WTC11 (cell line): Measurements from ENCODE around the gene HRH4. TPM values are rescaled to one million over a fixed set of nuclear protein-coding genes. Genes with fewer than 3 reads are reported as not detected.

Source experiments
- ATAC-seq: fragments of 200-7000 bp; cut with Tn5 transposase; 2 replicates; pipeline ENCODE4 v1.10.0; 2021; ENCODE audit warnings: mild to moderate bottlenecking, moderate library complexity
- CTCF ChIA-PET: fragments of 300-600 bp; sonication (Branson Sonifier 250); formaldehyde crosslinking; loops from one replicate; lab custom pipeline; 2021; ENCODE audit warnings: antibody characterized with exemption; lab: Charles Lee
- POLR2A ChIA-PET: fragments of 350-600 bp; sonication (Branson Sonifier 250); formaldehyde crosslinking; loops from one replicate; lab custom pipeline; 2021; ENCODE audit warnings: antibody characterized with exemption; lab: Charles Lee
- DNase-seq: peaks from one replicate; pipeline ENCODE4 v3.0.0; 2021; ENCODE audit warnings: low spot score
- H3K27ac Mint-ChIP-seq: 2 replicates; pipeline ENCODE4 v1.8.0; 2021; ENCODE audit warnings: mixed read lengths
- H3K27me3 Mint-ChIP-seq: 2 replicates; pipeline ENCODE4 v1.8.0; 2021; ENCODE audit warnings: low read depth, mild to moderate bottlenecking, moderate library complexity, mixed read lengths
- H3K36me3 Mint-ChIP-seq: 2 replicates; pipeline ENCODE4 v1.8.0; 2021; ENCODE audit warnings: mixed read lengths
- H3K4me1 Mint-ChIP-seq: 2 replicates; pipeline ENCODE4 v1.8.0; 2022; ENCODE audit warnings: mixed read lengths
- H3K4me3 Mint-ChIP-seq: 2 replicates; pipeline ENCODE4 v1.8.0; 2021; ENCODE audit warnings: mild to moderate bottlenecking, moderate library complexity, mixed read lengths
- H3K9me3 Mint-ChIP-seq: 2 replicates; pipeline ENCODE4 v1.8.0; 2021; ENCODE audit warnings: mixed read lengths
- CBFB ChIP-seq: sonication (generic); formaldehyde crosslinking; IDR thresholded peaks from 2 replicates; pipeline ENCODE4 v1.8.1; 2022; ENCODE audit warnings: mild to moderate bottlenecking, low read depth, missing genetic modification reagents
- FOXJ3 ChIP-seq: sonication (generic); formaldehyde crosslinking; IDR thresholded peaks from 2 replicates; pipeline ENCODE4 v1.9.0; 2021; ENCODE audit warnings: missing genetic modification reagents, mild to moderate bottlenecking, borderline replicate concordance
- SMAD3 ChIP-seq: sonication (generic); formaldehyde crosslinking; IDR thresholded peaks from 2 replicates; pipeline ENCODE4 v1.8.0; 2022; ENCODE audit warnings: missing genetic modification reagents, mild to moderate bottlenecking, borderline replicate concordance
- SP1 ChIP-seq: sonication (generic); formaldehyde crosslinking; conservative IDR thresholded peaks from 2 replicates; pipeline ENCODE4 v1.8.1; 2022; ENCODE audit warnings: missing genetic modification reagents
- ZNF263 ChIP-seq: sonication (generic); formaldehyde crosslinking; IDR thresholded peaks from 2 replicates; pipeline ENCODE4 v1.8.1; 2022; ENCODE audit warnings: low read depth, mild to moderate bottlenecking, moderate library complexity, missing genetic modification reagents
- total RNA-seq: library from RNA; stranded (reverse); gene quantifications from 3 replicates; pipeline ENCODE4 v1.2.3, GENCODE V29; 2021
- TF ChIP-seq, protein P1 (sequence below): sonication (generic); formaldehyde crosslinking; IDR thresholded peaks from 2 replicates; pipeline ENCODE4 v1.8.1; 2023; ENCODE audit warnings: mild to moderate bottlenecking, moderate library complexity, missing genetic modification reagents
- TF ChIP-seq, protein P2 (sequence below): sonication (generic); formaldehyde crosslinking; IDR thresholded peaks from 2 replicates; pipeline ENCODE4 v1.8.1; 2022; ENCODE audit warnings: low read depth, missing genetic modification reagents, borderline replicate concordance
- TF ChIP-seq, protein P3 (sequence below): sonication (generic); formaldehyde crosslinking; IDR thresholded peaks from 2 replicates; pipeline ENCODE4 v1.8.1; 2022; ENCODE audit warnings: missing genetic modification reagents, borderline replicate concordance
- TF ChIP-seq, protein P4 (sequence below): sonication (generic); formaldehyde crosslinking; IDR thresholded peaks from 2 replicates; pipeline ENCODE4 v1.8.0; 2022; ENCODE audit warnings: missing genetic modification reagents
- TF ChIP-seq, protein P5 (sequence below): sonication (generic); formaldehyde crosslinking; IDR thresholded peaks from 2 replicates; pipeline ENCODE4 v1.8.0; 2022; ENCODE audit warnings: mild to moderate bottlenecking, missing genetic modification reagents
- TF ChIP-seq, protein P6 (sequence below): sonication (generic); formaldehyde crosslinking; IDR thresholded peaks from 2 replicates; pipeline ENCODE4 v1.8.0; 2022; ENCODE audit warnings: mild to moderate bottlenecking, missing genetic modification reagents
- TF ChIP-seq, protein P7 (sequence below): fragments of 250-450 bp; sonication (Bioruptor Pico); IDR thresholded peaks from 2 replicates; pipeline ENCODE4 v1.9.0; 2021; ENCODE audit warnings: mild to moderate bottlenecking, borderline replicate concordance

The HRH4 gene
- total RNA-seq, 1 experiment from 2014 or later = not detected

DNA sequence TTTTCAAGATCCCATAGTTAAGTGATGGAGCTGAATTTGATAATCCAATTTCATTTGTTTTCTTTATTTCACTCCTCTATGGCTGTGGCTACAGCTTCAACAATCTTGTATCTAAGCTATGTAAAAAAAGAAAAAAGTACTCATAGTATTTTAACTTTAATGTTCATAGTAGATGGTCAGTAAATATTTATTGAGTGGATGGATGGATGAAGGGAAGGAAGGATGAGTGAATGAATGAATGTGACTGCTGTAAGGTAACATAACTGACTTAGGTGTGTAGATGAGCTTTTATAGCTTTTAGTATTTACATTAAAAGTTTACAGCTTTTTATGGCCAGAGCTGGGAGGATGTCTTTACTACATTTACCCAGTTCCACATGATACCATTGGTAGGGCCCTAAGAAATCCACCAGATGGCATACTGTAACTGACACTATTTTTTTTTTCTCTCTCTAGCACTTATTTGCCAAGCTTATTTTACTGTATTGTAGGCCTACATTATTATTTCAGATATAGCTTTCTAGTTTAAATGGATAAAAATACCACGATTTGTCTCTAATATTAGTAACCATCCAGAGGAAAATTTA is 13.4 kb upstream of the HRH4 start:
- DNase-seq (no peak), ATAC-seq (no peak)
- H3K4me3 Mint-ChIP-seq = no peak overlapping the region
- TF ChIP-seq, protein P1, sequence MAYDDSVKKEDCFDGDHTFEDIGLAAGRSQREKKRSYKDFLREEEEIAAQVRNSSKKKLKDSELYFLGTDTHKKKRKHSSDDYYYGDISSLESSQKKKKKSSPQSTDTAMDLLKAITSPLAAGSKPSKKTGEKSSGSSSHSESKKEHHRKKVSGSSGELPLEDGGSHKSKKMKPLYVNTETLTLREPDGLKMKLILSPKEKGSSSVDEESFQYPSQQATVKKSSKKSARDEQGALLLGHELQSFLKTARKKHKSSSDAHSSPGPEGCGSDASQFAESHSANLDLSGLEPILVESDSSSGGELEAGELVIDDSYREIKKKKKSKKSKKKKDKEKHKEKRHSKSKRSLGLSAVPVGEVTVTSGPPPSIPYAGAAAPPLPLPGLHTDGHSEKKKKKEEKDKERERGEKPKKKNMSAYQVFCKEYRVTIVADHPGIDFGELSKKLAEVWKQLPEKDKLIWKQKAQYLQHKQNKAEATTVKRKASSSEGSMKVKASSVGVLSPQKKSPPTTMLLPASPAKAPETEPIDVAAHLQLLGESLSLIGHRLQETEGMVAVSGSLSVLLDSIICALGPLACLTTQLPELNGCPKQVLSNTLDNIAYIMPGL (CRISPR knock-in tag) = no peak
- TF ChIP-seq, protein P2, sequence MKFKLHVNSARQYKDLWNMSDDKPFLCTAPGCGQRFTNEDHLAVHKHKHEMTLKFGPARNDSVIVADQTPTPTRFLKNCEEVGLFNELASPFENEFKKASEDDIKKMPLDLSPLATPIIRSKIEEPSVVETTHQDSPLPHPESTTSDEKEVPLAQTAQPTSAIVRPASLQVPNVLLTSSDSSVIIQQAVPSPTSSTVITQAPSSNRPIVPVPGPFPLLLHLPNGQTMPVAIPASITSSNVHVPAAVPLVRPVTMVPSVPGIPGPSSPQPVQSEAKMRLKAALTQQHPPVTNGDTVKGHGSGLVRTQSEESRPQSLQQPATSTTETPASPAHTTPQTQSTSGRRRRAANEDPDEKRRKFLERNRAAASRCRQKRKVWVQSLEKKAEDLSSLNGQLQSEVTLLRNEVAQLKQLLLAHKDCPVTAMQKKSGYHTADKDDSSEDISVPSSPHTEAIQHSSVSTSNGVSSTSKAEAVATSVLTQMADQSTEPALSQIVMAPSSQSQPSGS (CRISPR knock-in tag) = no peak
- TF ChIP-seq ZNF263 (CRISPR knock-in tag) (no peak), FOXJ3 (CRISPR knock-in tag) (no peak)
- TF ChIP-seq, protein P3, sequence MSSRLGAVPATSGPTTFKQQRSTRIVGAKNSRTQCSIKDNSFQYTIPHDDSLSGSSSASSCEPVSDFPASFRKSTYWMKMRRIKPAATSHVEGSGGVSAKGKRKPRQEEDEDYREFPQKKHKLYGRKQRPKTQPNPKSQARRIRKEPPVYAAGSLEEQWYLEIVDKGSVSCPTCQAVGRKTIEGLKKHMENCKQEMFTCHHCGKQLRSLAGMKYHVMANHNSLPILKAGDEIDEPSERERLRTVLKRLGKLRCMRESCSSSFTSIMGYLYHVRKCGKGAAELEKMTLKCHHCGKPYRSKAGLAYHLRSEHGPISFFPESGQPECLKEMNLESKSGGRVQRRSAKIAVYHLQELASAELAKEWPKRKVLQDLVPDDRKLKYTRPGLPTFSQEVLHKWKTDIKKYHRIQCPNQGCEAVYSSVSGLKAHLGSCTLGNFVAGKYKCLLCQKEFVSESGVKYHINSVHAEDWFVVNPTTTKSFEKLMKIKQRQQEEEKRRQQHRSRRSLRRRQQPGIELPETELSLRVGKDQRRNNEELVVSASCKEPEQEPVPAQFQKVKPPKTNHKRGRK = no peak
- no peaks in the 10 kb centered on the region for H3K4me1 Mint-ChIP-seq
- no peak overlapping the region for H3K27ac Mint-ChIP-seq
- ChIA-PET POLR2A (no interaction called here), CTCF (interaction anchor here (0.5 to 2.1 kb wide), 13 partner anchors 11 to 863 kb away, joined by 3 to 21 read pairs (median 4); no protein-coding TSS in a partner anchor)
- H3K36me3 Mint-ChIP-seq = peaks cover 45% of the 10 kb centered on the region
- no peaks in the 10 kb centered on the region for H3K9me3 Mint-ChIP-seq
- no peaks in the 10 kb centered on the region for H3K27me3 Mint-ChIP-seq

DNA sequence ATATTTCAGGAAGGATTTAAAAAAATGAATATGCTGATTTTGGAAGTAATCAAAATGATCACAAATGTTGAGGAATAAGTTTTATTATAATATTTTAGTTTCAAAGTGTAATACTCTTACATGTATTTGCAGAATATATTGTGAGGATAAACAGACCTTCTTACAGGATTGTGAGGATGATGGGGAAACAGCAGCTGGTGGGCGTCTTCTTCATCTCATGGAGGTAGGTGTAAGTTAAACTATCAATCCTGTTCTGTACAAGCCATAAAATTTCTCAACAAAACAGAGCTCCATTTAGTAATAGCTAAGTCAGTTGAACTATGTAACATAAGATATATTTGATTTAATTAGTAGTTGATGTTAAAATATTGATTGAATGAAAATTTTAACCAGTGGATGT is 12.5 kb upstream of the HRH4 start:
- Mint-ChIP-seq H3K36me3 (peaks cover 45% of the 10 kb centered on the region), H3K27me3 (no peaks in the 10 kb centered on the region), H3K27ac (no peak overlapping the region), H3K9me3 (no peaks in the 10 kb centered on the region), H3K4me3 (no peak overlapping the region), H3K4me1 (no peaks in the 10 kb centered on the region)
- TF ChIP-seq, protein P4, sequence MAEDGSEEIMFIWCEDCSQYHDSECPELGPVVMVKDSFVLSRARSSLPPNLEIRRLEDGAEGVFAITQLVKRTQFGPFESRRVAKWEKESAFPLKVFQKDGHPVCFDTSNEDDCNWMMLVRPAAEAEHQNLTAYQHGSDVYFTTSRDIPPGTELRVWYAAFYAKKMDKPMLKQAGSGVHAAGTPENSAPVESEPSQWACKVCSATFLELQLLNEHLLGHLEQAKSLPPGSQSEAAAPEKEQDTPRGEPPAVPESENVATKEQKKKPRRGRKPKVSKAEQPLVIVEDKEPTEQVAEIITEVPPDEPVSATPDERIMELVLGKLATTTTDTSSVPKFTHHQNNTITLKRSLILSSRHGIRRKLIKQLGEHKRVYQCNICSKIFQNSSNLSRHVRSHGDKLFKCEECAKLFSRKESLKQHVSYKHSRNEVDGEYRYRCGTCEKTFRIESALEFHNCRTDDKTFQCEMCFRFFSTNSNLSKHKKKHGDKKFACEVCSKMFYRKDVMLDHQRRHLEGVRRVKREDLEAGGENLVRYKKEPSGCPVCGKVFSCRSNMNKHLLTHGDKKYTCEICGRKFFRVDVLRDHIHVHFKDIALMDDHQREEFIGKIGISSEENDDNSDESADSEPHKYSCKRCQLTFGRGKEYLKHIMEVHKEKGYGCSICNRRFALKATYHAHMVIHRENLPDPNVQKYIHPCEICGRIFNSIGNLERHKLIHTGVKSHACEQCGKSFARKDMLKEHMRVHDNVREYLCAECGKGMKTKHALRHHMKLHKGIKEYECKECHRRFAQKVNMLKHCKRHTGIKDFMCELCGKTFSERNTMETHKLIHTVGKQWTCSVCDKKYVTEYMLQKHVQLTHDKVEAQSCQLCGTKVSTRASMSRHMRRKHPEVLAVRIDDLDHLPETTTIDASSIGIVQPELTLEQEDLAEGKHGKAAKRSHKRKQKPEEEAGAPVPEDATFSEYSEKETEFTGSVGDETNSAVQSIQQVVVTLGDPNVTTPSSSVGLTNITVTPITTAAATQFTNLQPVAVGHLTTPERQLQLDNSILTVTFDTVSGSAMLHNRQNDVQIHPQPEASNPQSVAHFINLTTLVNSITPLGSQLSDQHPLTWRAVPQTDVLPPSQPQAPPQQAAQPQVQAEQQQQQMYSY (CRISPR knock-in tag) = no peak
- TF ChIP-seq, protein P5, sequence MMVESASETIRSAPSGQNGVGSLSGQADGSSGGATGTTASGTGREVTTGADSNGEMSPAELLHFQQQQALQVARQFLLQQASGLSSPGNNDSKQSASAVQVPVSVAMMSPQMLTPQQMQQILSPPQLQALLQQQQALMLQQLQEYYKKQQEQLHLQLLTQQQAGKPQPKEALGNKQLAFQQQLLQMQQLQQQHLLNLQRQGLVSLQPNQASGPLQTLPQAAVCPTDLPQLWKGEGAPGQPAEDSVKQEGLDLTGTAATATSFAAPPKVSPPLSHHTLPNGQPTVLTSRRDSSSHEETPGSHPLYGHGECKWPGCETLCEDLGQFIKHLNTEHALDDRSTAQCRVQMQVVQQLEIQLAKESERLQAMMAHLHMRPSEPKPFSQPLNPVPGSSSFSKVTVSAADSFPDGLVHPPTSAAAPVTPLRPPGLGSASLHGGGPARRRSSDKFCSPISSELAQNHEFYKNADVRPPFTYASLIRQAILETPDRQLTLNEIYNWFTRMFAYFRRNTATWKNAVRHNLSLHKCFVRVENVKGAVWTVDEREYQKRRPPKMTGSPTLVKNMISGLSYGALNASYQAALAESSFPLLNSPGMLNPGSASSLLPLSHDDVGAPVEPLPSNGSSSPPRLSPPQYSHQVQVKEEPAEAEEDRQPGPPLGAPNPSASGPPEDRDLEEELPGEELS (CRISPR knock-in tag) = no peak
- ChIA-PET POLR2A (interaction anchor here (1.0 kb wide), 1 partner anchor 246 kb away, joined by 3 read pairs; no protein-coding TSS in a partner anchor), CTCF (interaction anchor here (1.1 to 2.1 kb wide), 2 partner anchors 41 to 88 kb away, joined by 6 to 21 read pairs; no protein-coding TSS in a partner anchor)
- ATAC-seq (no peak), DNase-seq (no peak)

DNA sequence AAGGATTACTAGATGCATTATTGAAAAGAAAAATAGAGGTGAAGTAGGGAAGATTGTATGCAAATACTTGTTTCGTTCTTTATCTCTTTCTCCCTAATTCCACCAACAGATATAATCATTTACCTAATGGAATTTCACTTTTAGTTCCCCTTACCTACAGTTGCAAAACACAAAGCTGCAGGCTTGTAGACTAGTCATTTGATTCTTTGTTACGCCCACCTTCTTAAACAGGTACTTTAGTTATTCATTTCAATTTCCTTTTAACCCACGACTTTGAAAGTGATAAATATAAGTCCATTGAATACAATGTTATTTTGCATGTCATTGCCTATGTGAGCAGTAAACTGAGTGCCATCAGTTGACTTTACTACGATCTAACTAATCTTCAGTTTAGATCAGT is 3.9 kb upstream of the HRH4 start:
- ATAC-seq = no peak
- POLR2A ChIA-PET = no interaction called here
- TF ChIP-seq CBFB (no peak), SP1 (CRISPR knock-in tag) (no peak), SMAD3 (CRISPR knock-in tag) (no peak)
- TF ChIP-seq, protein P2 (CRISPR knock-in tag) = no peak
- TF ChIP-seq, protein P6, sequence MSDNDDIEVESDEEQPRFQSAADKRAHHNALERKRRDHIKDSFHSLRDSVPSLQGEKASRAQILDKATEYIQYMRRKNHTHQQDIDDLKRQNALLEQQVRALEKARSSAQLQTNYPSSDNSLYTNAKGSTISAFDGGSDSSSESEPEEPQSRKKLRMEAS = no peak
- TF ChIP-seq, protein P7, sequence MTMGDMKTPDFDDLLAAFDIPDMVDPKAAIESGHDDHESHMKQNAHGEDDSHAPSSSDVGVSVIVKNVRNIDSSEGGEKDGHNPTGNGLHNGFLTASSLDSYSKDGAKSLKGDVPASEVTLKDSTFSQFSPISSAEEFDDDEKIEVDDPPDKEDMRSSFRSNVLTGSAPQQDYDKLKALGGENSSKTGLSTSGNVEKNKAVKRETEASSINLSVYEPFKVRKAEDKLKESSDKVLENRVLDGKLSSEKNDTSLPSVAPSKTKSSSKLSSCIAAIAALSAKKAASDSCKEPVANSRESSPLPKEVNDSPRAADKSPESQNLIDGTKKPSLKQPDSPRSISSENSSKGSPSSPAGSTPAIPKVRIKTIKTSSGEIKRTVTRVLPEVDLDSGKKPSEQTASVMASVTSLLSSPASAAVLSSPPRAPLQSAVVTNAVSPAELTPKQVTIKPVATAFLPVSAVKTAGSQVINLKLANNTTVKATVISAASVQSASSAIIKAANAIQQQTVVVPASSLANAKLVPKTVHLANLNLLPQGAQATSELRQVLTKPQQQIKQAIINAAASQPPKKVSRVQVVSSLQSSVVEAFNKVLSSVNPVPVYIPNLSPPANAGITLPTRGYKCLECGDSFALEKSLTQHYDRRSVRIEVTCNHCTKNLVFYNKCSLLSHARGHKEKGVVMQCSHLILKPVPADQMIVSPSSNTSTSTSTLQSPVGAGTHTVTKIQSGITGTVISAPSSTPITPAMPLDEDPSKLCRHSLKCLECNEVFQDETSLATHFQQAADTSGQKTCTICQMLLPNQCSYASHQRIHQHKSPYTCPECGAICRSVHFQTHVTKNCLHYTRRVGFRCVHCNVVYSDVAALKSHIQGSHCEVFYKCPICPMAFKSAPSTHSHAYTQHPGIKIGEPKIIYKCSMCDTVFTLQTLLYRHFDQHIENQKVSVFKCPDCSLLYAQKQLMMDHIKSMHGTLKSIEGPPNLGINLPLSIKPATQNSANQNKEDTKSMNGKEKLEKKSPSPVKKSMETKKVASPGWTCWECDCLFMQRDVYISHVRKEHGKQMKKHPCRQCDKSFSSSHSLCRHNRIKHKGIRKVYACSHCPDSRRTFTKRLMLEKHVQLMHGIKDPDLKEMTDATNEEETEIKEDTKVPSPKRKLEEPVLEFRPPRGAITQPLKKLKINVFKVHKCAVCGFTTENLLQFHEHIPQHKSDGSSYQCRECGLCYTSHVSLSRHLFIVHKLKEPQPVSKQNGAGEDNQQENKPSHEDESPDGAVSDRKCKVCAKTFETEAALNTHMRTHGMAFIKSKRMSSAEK = no peak

More for the DNA sequence above, 3.9 kb upstream of the HRH4 start:
- Mint-ChIP-seq H3K27ac (no peak overlapping the region), H3K9me3 (0 out of 2 replicates have a peak, but pooled peaks cover 5% of the 10 kb centered on the region), H3K4me1 (no peaks in the 10 kb centered on the region), H3K36me3 (peaks cover 13% of the 10 kb centered on the region), H3K27me3 (no peaks in the 10 kb centered on the region), H3K4me3 (no peak overlapping the region)
- CTCF ChIA-PET = no interaction called here
- DNase-seq = no peak
